ENCODE measurements around the gene RNLS. TPM values are rescaled to one million over a fixed set of nuclear protein-coding genes. Genes with fewer than 3 reads are reported as not detected.
A peak's percentile ranks its signal among the peaks of the same experiment; 100 is the strongest.

RNLS gene
- total RNA-seq, 1 experiment from 2014 or later: not detected

DNA sequence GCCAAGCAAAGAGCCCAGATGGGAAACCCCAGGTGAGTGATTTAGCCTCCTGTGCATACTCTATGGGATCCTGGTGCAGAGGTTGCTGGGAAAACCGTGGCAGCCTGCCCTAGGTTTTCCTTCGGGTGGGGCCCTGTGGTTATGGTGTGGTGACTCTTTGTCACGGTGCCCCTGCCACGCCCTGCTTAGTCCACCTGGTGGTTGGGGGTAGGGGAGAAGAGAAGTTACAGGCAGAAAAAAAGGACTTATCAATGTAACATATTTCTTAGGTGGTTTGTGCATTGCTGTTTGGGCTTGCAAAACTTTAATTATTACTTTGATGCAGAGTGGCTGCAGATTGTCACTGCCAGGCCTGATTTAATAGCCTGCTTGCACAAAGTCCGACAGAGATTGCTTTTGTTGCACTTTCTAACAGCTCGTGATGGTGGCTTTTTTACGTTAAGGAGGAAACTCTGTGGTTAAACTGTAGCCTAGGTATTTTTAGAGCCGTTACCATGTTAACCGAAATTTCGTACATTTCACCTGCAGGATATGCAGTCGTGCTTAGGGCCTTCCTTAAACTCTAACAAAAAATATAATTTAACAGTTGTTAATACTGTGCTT, 197.4 kb downstream of the RNLS start (continued):
- TF ChIP-seq, protein P1, sequence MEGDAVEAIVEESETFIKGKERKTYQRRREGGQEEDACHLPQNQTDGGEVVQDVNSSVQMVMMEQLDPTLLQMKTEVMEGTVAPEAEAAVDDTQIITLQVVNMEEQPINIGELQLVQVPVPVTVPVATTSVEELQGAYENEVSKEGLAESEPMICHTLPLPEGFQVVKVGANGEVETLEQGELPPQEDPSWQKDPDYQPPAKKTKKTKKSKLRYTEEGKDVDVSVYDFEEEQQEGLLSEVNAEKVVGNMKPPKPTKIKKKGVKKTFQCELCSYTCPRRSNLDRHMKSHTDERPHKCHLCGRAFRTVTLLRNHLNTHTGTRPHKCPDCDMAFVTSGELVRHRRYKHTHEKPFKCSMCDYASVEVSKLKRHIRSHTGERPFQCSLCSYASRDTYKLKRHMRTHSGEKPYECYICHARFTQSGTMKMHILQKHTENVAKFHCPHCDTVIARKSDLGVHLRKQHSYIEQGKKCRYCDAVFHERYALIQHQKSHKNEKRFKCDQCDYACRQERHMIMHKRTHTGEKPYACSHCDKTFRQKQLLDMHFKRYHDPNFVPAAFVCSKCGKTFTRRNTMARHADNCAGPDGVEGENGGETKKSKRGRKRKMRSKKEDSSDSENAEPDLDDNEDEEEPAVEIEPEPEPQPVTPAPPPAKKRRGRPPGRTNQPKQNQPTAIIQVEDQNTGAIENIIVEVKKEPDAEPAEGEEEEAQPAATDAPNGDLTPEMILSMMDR (IDR thresholded peaks at IDR 0.05 in 2 of 3, conservative IDR thresholded peaks at IDR 0.05 in 1 of 3; ENCODE audit: borderline replicate concordance in 1 of 3, insufficient read depth in 1 of 3, low read depth in 2 of 3, low read length in 2 of 3): peak in 1 of 3 experiments; percentile 13; a peak in 1 of 6 replicates
- TF ChIP-seq, protein P2, sequence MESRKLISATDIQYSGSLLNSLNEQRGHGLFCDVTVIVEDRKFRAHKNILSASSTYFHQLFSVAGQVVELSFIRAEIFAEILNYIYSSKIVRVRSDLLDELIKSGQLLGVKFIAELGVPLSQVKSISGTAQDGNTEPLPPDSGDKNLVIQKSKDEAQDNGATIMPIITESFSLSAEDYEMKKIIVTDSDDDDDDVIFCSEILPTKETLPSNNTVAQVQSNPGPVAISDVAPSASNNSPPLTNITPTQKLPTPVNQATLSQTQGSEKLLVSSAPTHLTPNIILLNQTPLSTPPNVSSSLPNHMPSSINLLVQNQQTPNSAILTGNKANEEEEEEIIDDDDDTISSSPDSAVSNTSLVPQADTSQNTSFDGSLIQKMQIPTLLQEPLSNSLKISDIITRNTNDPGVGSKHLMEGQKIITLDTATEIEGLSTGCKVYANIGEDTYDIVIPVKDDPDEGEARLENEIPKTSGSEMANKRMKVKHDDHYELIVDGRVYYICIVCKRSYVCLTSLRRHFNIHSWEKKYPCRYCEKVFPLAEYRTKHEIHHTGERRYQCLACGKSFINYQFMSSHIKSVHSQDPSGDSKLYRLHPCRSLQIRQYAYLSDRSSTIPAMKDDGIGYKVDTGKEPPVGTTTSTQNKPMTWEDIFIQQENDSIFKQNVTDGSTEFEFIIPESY (IDR thresholded peaks at IDR 0.05; ENCODE audit: extremely low read depth, insufficient replicate concordance, low read length): no peak
- TF ChIP-seq ELF1 (IDR thresholded peaks at IDR 0.05; ENCODE audit: borderline replicate concordance, low read depth): no peak
- TF ChIP-seq, protein P3, sequence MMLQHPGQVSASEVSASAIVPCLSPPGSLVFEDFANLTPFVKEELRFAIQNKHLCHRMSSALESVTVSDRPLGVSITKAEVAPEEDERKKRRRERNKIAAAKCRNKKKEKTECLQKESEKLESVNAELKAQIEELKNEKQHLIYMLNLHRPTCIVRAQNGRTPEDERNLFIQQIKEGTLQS (IDR thresholded peaks at IDR 0.05): no peak
- TF ChIP-seq SRF (IDR thresholded peaks at IDR 0.05; ENCODE audit: low read depth): no peak
- peak; percentile 51; the same call in 1 of the 2 replicates for TF ChIP-seq JUND (IDR thresholded peaks at IDR 0.05)
- TF ChIP-seq, protein P4, sequence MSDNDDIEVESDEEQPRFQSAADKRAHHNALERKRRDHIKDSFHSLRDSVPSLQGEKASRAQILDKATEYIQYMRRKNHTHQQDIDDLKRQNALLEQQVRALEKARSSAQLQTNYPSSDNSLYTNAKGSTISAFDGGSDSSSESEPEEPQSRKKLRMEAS (IDR thresholded peaks at IDR 0.05): peak; percentile 68
- TF ChIP-seq YY1 (IDR thresholded peaks at IDR 0.05; ENCODE audit: extremely low read depth, insufficient replicate concordance, low read depth, low read length): peak; percentile 18
- TF ChIP-seq POLR2AphosphoS5 (IDR thresholded peaks at IDR 0.05; ENCODE audit: low read depth, low read length): peak; percentile 53
- peak; percentile 52; the same call in 1 of the 2 replicates for TF ChIP-seq SIN3A (IDR thresholded peaks at IDR 0.05; ENCODE audit: low read depth)
- TF ChIP-seq CBX3 (IDR thresholded peaks at IDR 0.05; ENCODE audit: low read depth): peak; percentile 81
- peak; percentile 86 for TF ChIP-seq SP1 (IDR thresholded peaks at IDR 0.05; ENCODE audit: low read depth)

All from HCT116 (cell line).